H1 (cell line): ENCODE measurements around the gene ITGA8. TPM values are rescaled to one million over a fixed set of nuclear protein-coding genes. Genes with fewer than 3 reads are reported as not detected.

Source experiments
- CTCF ChIA-PET: fragments of 300-600 bp; sonication (Branson Sonifier 250); formaldehyde crosslinking; loops from one replicate; lab custom pipeline; 2021; ENCODE audit not compliant: partially characterized antibody; lab: Charles Lee
- POLR2A ChIA-PET: fragments of 300-600 bp; sonication (Branson Sonifier 250); formaldehyde crosslinking; loops from one replicate; lab custom pipeline; 2021; ENCODE audit warnings: inconsistent platforms; ENCODE audit not compliant: partially characterized antibody; lab: Charles Lee
- DNase-seq, 2 experiments: peaks; one replicate each; pipeline versions ENCODE4 v3.0.0 to v3.0.0-alpha.2; 2010 to 2022; ENCODE audit warnings: low spot score in 2 of 2, low read depth in 1 of 2, mixed read lengths in 1 of 2
- FAIRE-seq: peaks from 2 replicates; lab custom pipeline; 2011; peaks lifted over from hg19 to GRCh38; lab: Jason Lieb, UNC
- H2AFZ ChIP-seq: 2 replicates; pipeline ENCODE4 v1.8.1; 2012; ENCODE audit warnings: low read length, inconsistent platforms
- H2AK5ac ChIP-seq: 2 replicates; pipeline ENCODE4 v1.6.1; 2013; ENCODE audit warnings: low read depth, low read length
- H2BK120ac ChIP-seq: replicated peaks from 2 replicates; pipeline ENCODE3; 2013; ENCODE audit warnings: low read depth, low read length, inconsistent platforms
- H2BK12ac ChIP-seq: 2 replicates; pipeline ENCODE4 v1.6.1; 2013; ENCODE audit warnings: low read depth, low read length
- H2BK15ac ChIP-seq: 2 replicates; pipeline ENCODE4 v1.6.1; 2013; ENCODE audit warnings: low read length
- H2BK20ac ChIP-seq: 2 replicates; pipeline ENCODE4 v1.6.1; 2013; ENCODE audit warnings: low read length
- H2BK5ac ChIP-seq: 2 replicates; pipeline ENCODE4 v1.6.1; 2013; ENCODE audit warnings: low read depth, low read length
- H3K14ac ChIP-seq: 2 replicates; pipeline ENCODE4 v1.6.1; 2013; ENCODE audit warnings: inconsistent platforms; ENCODE audit not compliant: insufficient read length
- H3K18ac ChIP-seq: 2 replicates; pipeline ENCODE4 v1.6.1; 2013; ENCODE audit warnings: low read length; ENCODE audit errors: extremely low read depth
- H3K23ac ChIP-seq: 2 replicates; pipeline ENCODE4 v1.6.1; 2013; ENCODE audit warnings: inconsistent platforms; ENCODE audit not compliant: insufficient read length
- H3K23me2 ChIP-seq: 2 replicates; pipeline ENCODE4 v1.6.1; 2013; ENCODE audit warnings: low read depth, low read length
- H3K27ac ChIP-seq: 2 replicates; pipeline ENCODE4 v1.6.1; 2011; ENCODE audit warnings: low read depth, low read length, inconsistent platforms
- H3K27me3 ChIP-seq, 4 experiments: replicated peaks in 1 of 4; 1 replicate in 1 of 4; 2 replicates in 3 of 4; pipeline versions ENCODE4 v1.6.1 to v1.8.1; 2011 to 2013; ENCODE audit warnings: low read length in 3 of 4, mild to moderate bottlenecking in 3 of 4, inconsistent platforms in 2 of 4, mixed read lengths in 2 of 4, moderate library complexity in 1 of 4; ENCODE audit not compliant: control insufficient read depth in 3 of 4, insufficient read depth in 3 of 4; ENCODE audit errors: extremely low read depth in 1 of 4
- H3K36me3 ChIP-seq, 4 experiments: 2 replicates each; pipeline versions ENCODE4 v1.6.1 to v1.8.1; 2011 to 2013; ENCODE audit warnings: mild to moderate bottlenecking in 4 of 4, low read length in 3 of 4, moderate library complexity in 2 of 4, control low read depth in 1 of 4, inconsistent platforms in 1 of 4; ENCODE audit not compliant: insufficient read depth in 4 of 4, control insufficient read depth in 2 of 4
- H3K4ac ChIP-seq: replicated peaks from 2 replicates; pipeline ENCODE3; 2013; ENCODE audit warnings: low read length, low read depth, mixed read lengths, inconsistent platforms; ENCODE audit not compliant: insufficient read length
- H3K4me1 ChIP-seq, 4 experiments: replicated peaks in 1 of 4; 1 replicate in 1 of 4; 2 replicates in 3 of 4; pipeline versions ENCODE4 v1.6.1 to v1.8.1; 2011 to 2013; ENCODE audit warnings: low read length in 3 of 4, inconsistent platforms in 2 of 4, mixed read lengths in 1 of 4; ENCODE audit not compliant: insufficient read depth in 4 of 4, control insufficient read depth in 3 of 4
- H3K4me2 ChIP-seq, 2 experiments: 2 replicates each; pipeline versions ENCODE4 v1.6.1 to v1.8.1; 2011 to 2013; ENCODE audit warnings: low read depth in 2 of 2, low read length in 2 of 2, control low read depth in 1 of 2, inconsistent platforms in 1 of 2, mild to moderate bottlenecking in 1 of 2; ENCODE audit not compliant: insufficient read depth in 1 of 2
- H3K4me3 ChIP-seq, 4 experiments: fragments of 200-600, 300-600 bp in 1 of 4; sonication (generic), shearing (Covaris generic), sonication (Bioruptor Twin) in 1 of 4; 2 replicates each; pipeline versions ENCODE4 v1.5.1 to v1.8.1; 2011 to 2016; ENCODE audit warnings: low read length in 4 of 4, low read depth in 3 of 4, control low read depth in 2 of 4, inconsistent platforms in 2 of 4, mild to moderate bottlenecking in 2 of 4, mixed read lengths in 1 of 4, moderate library complexity in 1 of 4; ENCODE audit not compliant: insufficient read depth in 2 of 4; ENCODE audit errors: extremely low read depth in 1 of 4
- H3K56ac ChIP-seq: replicated peaks from 2 replicates; pipeline ENCODE3; 2013; ENCODE audit warnings: low read depth, mild to moderate bottlenecking, mixed read lengths, low read length, inconsistent platforms; ENCODE audit not compliant: insufficient read length
- H3K79me1 ChIP-seq: 2 replicates; pipeline ENCODE4 v1.6.1; 2013; ENCODE audit warnings: low read depth, low read length, control low read depth
- H3K79me2 ChIP-seq, 2 experiments: 2 replicates each; pipeline versions ENCODE4 v1.6.1 to v1.8.1; 2012 to 2013; ENCODE audit warnings: low read length in 2 of 2, mild to moderate bottlenecking in 2 of 2, inconsistent platforms in 1 of 2; ENCODE audit not compliant: insufficient read depth in 2 of 2, control insufficient read depth in 1 of 2
- H3K9ac ChIP-seq, 4 experiments: replicated peaks in 1 of 4; 1 replicate in 1 of 4; 2 replicates in 3 of 4; pipeline versions ENCODE4 v1.6.1 to v1.8.1; 2011 to 2013; ENCODE audit warnings: low read depth in 3 of 4, low read length in 3 of 4, control low read depth in 2 of 4, mild to moderate bottlenecking in 2 of 4, moderate library complexity in 2 of 4, inconsistent platforms in 1 of 4; ENCODE audit errors: extremely low read depth in 1 of 4
- H3K9me3 ChIP-seq, 2 experiments: 2 replicates each; pipeline versions ENCODE4 v1.6.1 to v1.8.1; 2012 to 2013; ENCODE audit warnings: mild to moderate bottlenecking in 2 of 2, moderate library complexity in 2 of 2, control low read depth in 1 of 2, inconsistent platforms in 1 of 2, low read depth in 1 of 2, low read length in 1 of 2, mixed read lengths in 1 of 2; ENCODE audit not compliant: insufficient read depth in 2 of 2
- H4K20me1 ChIP-seq, 2 experiments: replicated peaks in 1 of 2; 2 replicates each; pipeline versions ENCODE3 to v1.8.1; 2011 to 2013; ENCODE audit warnings: inconsistent platforms in 2 of 2, low read length in 2 of 2, mild to moderate bottlenecking in 1 of 2; ENCODE audit not compliant: insufficient read depth in 2 of 2, control insufficient read depth in 1 of 2
- H4K5ac ChIP-seq: 2 replicates; pipeline ENCODE4 v1.6.1; 2013; ENCODE audit warnings: low read length, low read depth, mixed read lengths, inconsistent platforms; ENCODE audit not compliant: insufficient read length
- H4K8ac ChIP-seq: 2 replicates; pipeline ENCODE4 v1.8.0; 2013; ENCODE audit warnings: mild to moderate bottlenecking, moderate library complexity, low read length, inconsistent platforms; ENCODE audit not compliant: insufficient read depth; ENCODE audit errors: extremely low read depth
- H4K91ac ChIP-seq: replicated peaks from 2 replicates; pipeline ENCODE3; 2013; ENCODE audit warnings: low read length, mixed read lengths, inconsistent platforms; ENCODE audit not compliant: insufficient read length
- BCL11A ChIP-seq, 2 experiments: IDR thresholded peaks; one replicate each; pipeline ENCODE4 v1.6.1; 2011; ENCODE audit warnings: low read depth in 2 of 2, low read length in 2 of 2, mild to moderate bottlenecking in 2 of 2
- CHD2 ChIP-seq: IDR thresholded peaks from 2 replicates; pipeline ENCODE4 v1.6.1; 2012; ENCODE audit warnings: low read length, improper control_type of control experiment
- JUN ChIP-seq: IDR thresholded peaks from 2 replicates; pipeline ENCODE4 v1.6.1; 2011; ENCODE audit warnings: low read depth, mild to moderate bottlenecking, improper control_type of control experiment, low read length
- MAFK ChIP-seq: IDR thresholded peaks from 2 replicates; pipeline ENCODE4 v1.6.1; 2012; ENCODE audit warnings: low read depth, mild to moderate bottlenecking, improper control_type of control experiment, low read length
- NANOG ChIP-seq: IDR thresholded peaks from 2 replicates; pipeline ENCODE4 v1.6.1; 2011; ENCODE audit warnings: low read length, low read depth, mild to moderate bottlenecking, inconsistent platforms; ENCODE audit not compliant: insufficient read depth, poor library complexity, severe bottlenecking
- POLR2A ChIP-seq, 2 experiments: IDR thresholded peaks; 1 replicate in 1 of 2; 2 replicates in 1 of 2; pipeline ENCODE4 v1.6.1; 2011; ENCODE audit warnings: low read depth in 2 of 2, low read length in 2 of 2, mild to moderate bottlenecking in 2 of 2; ENCODE audit errors: control extremely low read depth in 1 of 2
- POLR2AphosphoS5 ChIP-seq: IDR thresholded peaks from 2 replicates; pipeline ENCODE4 v1.6.1; 2011; ENCODE audit warnings: low read depth, low read length
- RFX5 ChIP-seq: IDR thresholded peaks from 2 replicates; pipeline ENCODE4 v1.6.1; 2011; ENCODE audit warnings: low read depth, low read length, improper control_type of control experiment, borderline replicate concordance
- RNF2 ChIP-seq: fragments of 200-900, 300-1000 bp; sonication (generic); IDR thresholded peaks from 2 replicates; pipeline ENCODE4 v1.7.1; 2016; ENCODE audit warnings: borderline replicate concordance, low read depth, mild to moderate bottlenecking, antibody characterized with exemption, low read length; ENCODE audit not compliant: poor library complexity, severe bottlenecking; ENCODE audit errors: missing control alignments
- SUZ12 ChIP-seq: fragments of 200-600 bp; sonication (generic); IDR thresholded peaks from 2 replicates; pipeline ENCODE4 v1.6.1; 2012; ENCODE audit warnings: mild to moderate bottlenecking, inconsistent platforms, low read length, moderate library complexity, mixed read lengths
- TAF7 ChIP-seq: optimal IDR thresholded peaks from 2 replicates; pipeline ENCODE3; 2011; ENCODE audit warnings: low read depth, mild to moderate bottlenecking, inconsistent platforms, low read length, moderate library complexity, borderline replicate concordance
- ZNF274 ChIP-seq: IDR thresholded peaks from 2 replicates; pipeline ENCODE4 v1.7.0; 2012; ENCODE audit warnings: low read length, borderline replicate concordance; ENCODE audit errors: extremely low read depth
- WGBS, 2 experiments: shearing (Covaris generic) in 1 of 2; methylation state at CpG; one replicate each; pipeline versions ENCODE4 v1.1.6 to v1.1.7; 2013 to 2015; ENCODE audit warnings: low lambda C conversion rate in 2 of 2, mixed read lengths in 2 of 2, inconsistent platforms in 1 of 2, low coverage in 1 of 2, missing lambda C conversion rate in 1 of 2; ENCODE audit not compliant: insufficient replicate concordance in 2 of 2, insufficient coverage in 1 of 2, insufficient read length in 1 of 2; ENCODE audit errors: extremely low coverage in 1 of 2, missing lambda C conversion rate in 1 of 2; 5-methylcytosine and 5-hydroxymethylcytosine counted together
- polyA plus RNA-seq, 7 experiments: library from polyadenylated mRNA; depleted of rRNA in 3 of 7; stranded (reverse) in 5 of 7; unstranded in 2 of 7; fragments of >200 nt in 5 of 7; fragments of 200-250 nt in 2 of 7; gene quantifications; 1 replicate in 5 of 7; 2 replicates in 1 of 7; 4 replicates in 1 of 7; pipeline versions ENCODE4 v1.2.1 to v1.2.3, GENCODE V29; 2011 to 2013; ENCODE audit warnings: missing spikeins in 2 of 7, mixed read lengths in 2 of 7
- total RNA-seq: library from RNA; stranded (reverse); fragmentation: NEBNext Ultra II Directional; extraction: Animal tissue kit (Norgen Biotek cat#: 25700); gene quantifications from 2 replicates; pipeline ENCODE4 v1.2.1, GENCODE V29; 2021
- TF ChIP-seq, protein P1 (sequence below): IDR thresholded peaks from 2 replicates; pipeline ENCODE4 v1.6.1; 2012; ENCODE audit warnings: inconsistent platforms

The ITGA8 gene
- total and polyA plus RNA-seq, 2 of the 8 experiments (the other 6 are each of a cell fraction or from before 2014, with no cell fraction given) = not detected

GRCh38 chr10:15658069-15658702 is 61.5 kb downstream of the ITGA8 start:
- Histone ChIP-seq H3K9ac (no peak overlapping the region), H4K91ac (no peak overlapping the region), H4K8ac (no peak overlapping the region), H3K36me3 (no peaks in the 10 kb centered on the region), H2AK5ac (no peak overlapping the region), H3K9me3 (no peaks in the 10 kb centered on the region), H2BK120ac (no peak overlapping the region), H2BK5ac (no peak overlapping the region), H3K79me1 (no peaks in the 10 kb centered on the region), H2AFZ (no peak overlapping the region; the same call in 1 of the 2 replicates), H3K4me1 (no peaks in the 10 kb centered on the region), H3K4ac (no peak overlapping the region), H3K27me3 (no peaks in the 10 kb centered on the region), H3K23ac (no peak overlapping the region), H3K14ac (no peak overlapping the region), H3K4me2 (no peak overlapping the region), H3K56ac (no peak overlapping the region), H3K23me2 (no peaks in the 10 kb centered on the region), H2BK20ac (no peak overlapping the region), H4K5ac (no peak overlapping the region), H2BK12ac (no peak overlapping the region), H3K18ac (no peak overlapping the region), H4K20me1 (no peaks in the 10 kb centered on the region), H3K27ac (no peak overlapping the region), H2BK15ac (no peak overlapping the region), H3K4me3 (no peak overlapping the region), H3K79me2 (no peaks in the 10 kb centered on the region)
- ChIA-PET POLR2A (no interaction called here), CTCF (interaction anchor here (0.7 to 1.7 kb wide), 2 partner anchors 28 to 72 kb away, joined by 3 to 4 read pairs; no protein-coding TSS in a partner anchor)
- DNase-seq = no peak
- 73% methylated on average over 5 of the region's 5 CpGs; no CpG with 5 or more reads in 1 of the 2 experiments for WGBS, 2 experiments
- FAIRE-seq = no peak
- TF ChIP-seq MAFK = no peak
- TF ChIP-seq ZNF274 = no peak
- TF ChIP-seq SUZ12 = no peak
- no peak for TF ChIP-seq TAF7
- no peak for TF ChIP-seq NANOG
- TF ChIP-seq POLR2A (IDR thresholded peaks at IDR 0.05; ENCODE audit: control extremely low read depth in 1 of 2, low read depth in 2 of 2, low read length in 2 of 2) = no peak
- TF ChIP-seq JUN = no peak
- no peak for TF ChIP-seq RFX5
- no peak for TF ChIP-seq POLR2AphosphoS5
- TF ChIP-seq BCL11A (IDR thresholded peaks at IDR 0.05; ENCODE audit: low read depth in 2 of 2, low read length in 2 of 2) = no peak
- no peak for TF ChIP-seq RNF2
- TF ChIP-seq, protein P1, sequence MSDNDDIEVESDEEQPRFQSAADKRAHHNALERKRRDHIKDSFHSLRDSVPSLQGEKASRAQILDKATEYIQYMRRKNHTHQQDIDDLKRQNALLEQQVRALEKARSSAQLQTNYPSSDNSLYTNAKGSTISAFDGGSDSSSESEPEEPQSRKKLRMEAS = no peak
- TF ChIP-seq CHD2 = no peak
